H1 (cell line): ENCODE measurements around the gene IL24. TPM values are rescaled to one million over a fixed set of nuclear protein-coding genes. Genes with fewer than 3 reads are reported as not detected.

Source experiments
- CTCF ChIA-PET: fragments of 300-600 bp; sonication (Branson Sonifier 250); formaldehyde crosslinking; loops from one replicate; lab custom pipeline; 2021; ENCODE audit not compliant: partially characterized antibody; lab: Charles Lee
- POLR2A ChIA-PET: fragments of 300-600 bp; sonication (Branson Sonifier 250); formaldehyde crosslinking; loops from one replicate; lab custom pipeline; 2021; ENCODE audit warnings: inconsistent platforms; ENCODE audit not compliant: partially characterized antibody; lab: Charles Lee
- DNase-seq, 2 experiments: peaks; one replicate each; pipeline versions ENCODE4 v3.0.0 to v3.0.0-alpha.2; 2010 to 2022; ENCODE audit warnings: low spot score in 2 of 2, low read depth in 1 of 2, mixed read lengths in 1 of 2
- FAIRE-seq: peaks from 2 replicates; lab custom pipeline; 2011; peaks lifted over from hg19 to GRCh38; lab: Jason Lieb, UNC
- H2AFZ ChIP-seq: 2 replicates; pipeline ENCODE4 v1.8.1; 2012; ENCODE audit warnings: low read length, inconsistent platforms
- H2AK5ac ChIP-seq: 2 replicates; pipeline ENCODE4 v1.6.1; 2013; ENCODE audit warnings: low read depth, low read length
- H2BK120ac ChIP-seq: replicated peaks from 2 replicates; pipeline ENCODE3; 2013; ENCODE audit warnings: low read depth, low read length, inconsistent platforms
- H2BK12ac ChIP-seq: 2 replicates; pipeline ENCODE4 v1.6.1; 2013; ENCODE audit warnings: low read depth, low read length
- H2BK15ac ChIP-seq: 2 replicates; pipeline ENCODE4 v1.6.1; 2013; ENCODE audit warnings: low read length
- H2BK20ac ChIP-seq: 2 replicates; pipeline ENCODE4 v1.6.1; 2013; ENCODE audit warnings: low read length
- H2BK5ac ChIP-seq: 2 replicates; pipeline ENCODE4 v1.6.1; 2013; ENCODE audit warnings: low read depth, low read length
- H3K14ac ChIP-seq: 2 replicates; pipeline ENCODE4 v1.6.1; 2013; ENCODE audit warnings: inconsistent platforms; ENCODE audit not compliant: insufficient read length
- H3K18ac ChIP-seq: 2 replicates; pipeline ENCODE4 v1.6.1; 2013; ENCODE audit warnings: low read length; ENCODE audit errors: extremely low read depth
- H3K23ac ChIP-seq: 2 replicates; pipeline ENCODE4 v1.6.1; 2013; ENCODE audit warnings: inconsistent platforms; ENCODE audit not compliant: insufficient read length
- H3K23me2 ChIP-seq: 2 replicates; pipeline ENCODE4 v1.6.1; 2013; ENCODE audit warnings: low read depth, low read length
- H3K27ac ChIP-seq: 2 replicates; pipeline ENCODE4 v1.6.1; 2011; ENCODE audit warnings: low read depth, low read length, inconsistent platforms
- H3K27me3 ChIP-seq, 4 experiments: replicated peaks in 1 of 4; 1 replicate in 1 of 4; 2 replicates in 3 of 4; pipeline versions ENCODE4 v1.6.1 to v1.8.1; 2011 to 2013; ENCODE audit warnings: low read length in 3 of 4, mild to moderate bottlenecking in 3 of 4, inconsistent platforms in 2 of 4, mixed read lengths in 2 of 4, moderate library complexity in 1 of 4; ENCODE audit not compliant: control insufficient read depth in 3 of 4, insufficient read depth in 3 of 4; ENCODE audit errors: extremely low read depth in 1 of 4
- H3K36me3 ChIP-seq, 4 experiments: 2 replicates each; pipeline versions ENCODE4 v1.6.1 to v1.8.1; 2011 to 2013; ENCODE audit warnings: mild to moderate bottlenecking in 4 of 4, low read length in 3 of 4, moderate library complexity in 2 of 4, control low read depth in 1 of 4, inconsistent platforms in 1 of 4; ENCODE audit not compliant: insufficient read depth in 4 of 4, control insufficient read depth in 2 of 4
- H3K4ac ChIP-seq: replicated peaks from 2 replicates; pipeline ENCODE3; 2013; ENCODE audit warnings: low read length, low read depth, mixed read lengths, inconsistent platforms; ENCODE audit not compliant: insufficient read length
- H3K4me1 ChIP-seq, 4 experiments: replicated peaks in 1 of 4; 1 replicate in 1 of 4; 2 replicates in 3 of 4; pipeline versions ENCODE4 v1.6.1 to v1.8.1; 2011 to 2013; ENCODE audit warnings: low read length in 3 of 4, inconsistent platforms in 2 of 4, mixed read lengths in 1 of 4; ENCODE audit not compliant: insufficient read depth in 4 of 4, control insufficient read depth in 3 of 4
- H3K4me2 ChIP-seq, 2 experiments: 2 replicates each; pipeline versions ENCODE4 v1.6.1 to v1.8.1; 2011 to 2013; ENCODE audit warnings: low read depth in 2 of 2, low read length in 2 of 2, control low read depth in 1 of 2, inconsistent platforms in 1 of 2, mild to moderate bottlenecking in 1 of 2; ENCODE audit not compliant: insufficient read depth in 1 of 2
- H3K4me3 ChIP-seq, 4 experiments: fragments of 200-600, 300-600 bp in 1 of 4; sonication (generic), shearing (Covaris generic), sonication (Bioruptor Twin) in 1 of 4; 2 replicates each; pipeline versions ENCODE4 v1.5.1 to v1.8.1; 2011 to 2016; ENCODE audit warnings: low read length in 4 of 4, low read depth in 3 of 4, control low read depth in 2 of 4, inconsistent platforms in 2 of 4, mild to moderate bottlenecking in 2 of 4, mixed read lengths in 1 of 4, moderate library complexity in 1 of 4; ENCODE audit not compliant: insufficient read depth in 2 of 4; ENCODE audit errors: extremely low read depth in 1 of 4
- H3K56ac ChIP-seq: replicated peaks from 2 replicates; pipeline ENCODE3; 2013; ENCODE audit warnings: low read depth, mild to moderate bottlenecking, mixed read lengths, low read length, inconsistent platforms; ENCODE audit not compliant: insufficient read length
- H3K79me1 ChIP-seq: 2 replicates; pipeline ENCODE4 v1.6.1; 2013; ENCODE audit warnings: low read depth, low read length, control low read depth
- H3K79me2 ChIP-seq, 2 experiments: 2 replicates each; pipeline versions ENCODE4 v1.6.1 to v1.8.1; 2012 to 2013; ENCODE audit warnings: low read length in 2 of 2, mild to moderate bottlenecking in 2 of 2, inconsistent platforms in 1 of 2; ENCODE audit not compliant: insufficient read depth in 2 of 2, control insufficient read depth in 1 of 2
- H3K9ac ChIP-seq, 4 experiments: replicated peaks in 1 of 4; 1 replicate in 1 of 4; 2 replicates in 3 of 4; pipeline versions ENCODE4 v1.6.1 to v1.8.1; 2011 to 2013; ENCODE audit warnings: low read depth in 3 of 4, low read length in 3 of 4, control low read depth in 2 of 4, mild to moderate bottlenecking in 2 of 4, moderate library complexity in 2 of 4, inconsistent platforms in 1 of 4; ENCODE audit errors: extremely low read depth in 1 of 4
- H3K9me3 ChIP-seq, 2 experiments: 2 replicates each; pipeline versions ENCODE4 v1.6.1 to v1.8.1; 2012 to 2013; ENCODE audit warnings: mild to moderate bottlenecking in 2 of 2, moderate library complexity in 2 of 2, control low read depth in 1 of 2, inconsistent platforms in 1 of 2, low read depth in 1 of 2, low read length in 1 of 2, mixed read lengths in 1 of 2; ENCODE audit not compliant: insufficient read depth in 2 of 2
- H4K20me1 ChIP-seq, 2 experiments: replicated peaks in 1 of 2; 2 replicates each; pipeline versions ENCODE3 to v1.8.1; 2011 to 2013; ENCODE audit warnings: inconsistent platforms in 2 of 2, low read length in 2 of 2, mild to moderate bottlenecking in 1 of 2; ENCODE audit not compliant: insufficient read depth in 2 of 2, control insufficient read depth in 1 of 2
- H4K5ac ChIP-seq: 2 replicates; pipeline ENCODE4 v1.6.1; 2013; ENCODE audit warnings: low read length, low read depth, mixed read lengths, inconsistent platforms; ENCODE audit not compliant: insufficient read length
- H4K8ac ChIP-seq: 2 replicates; pipeline ENCODE4 v1.8.0; 2013; ENCODE audit warnings: mild to moderate bottlenecking, moderate library complexity, low read length, inconsistent platforms; ENCODE audit not compliant: insufficient read depth; ENCODE audit errors: extremely low read depth
- H4K91ac ChIP-seq: replicated peaks from 2 replicates; pipeline ENCODE3; 2013; ENCODE audit warnings: low read length, mixed read lengths, inconsistent platforms; ENCODE audit not compliant: insufficient read length
- ASH2L ChIP-seq: fragments of 200-600, 300-600 bp; sonication (generic); IDR thresholded peaks from one replicate; pipeline ENCODE4 v1.7.1; 2017; ENCODE audit warnings: low read length
- BCL11A ChIP-seq, 2 experiments: IDR thresholded peaks; one replicate each; pipeline ENCODE4 v1.6.1; 2011; ENCODE audit warnings: low read depth in 2 of 2, low read length in 2 of 2, mild to moderate bottlenecking in 2 of 2
- CREB1 ChIP-seq: IDR thresholded peaks from 2 replicates; pipeline ENCODE4 v1.6.1; 2012; ENCODE audit warnings: inconsistent platforms
- CTBP2 ChIP-seq: IDR thresholded peaks from 2 replicates; pipeline ENCODE4 v1.7.0; 2011; ENCODE audit warnings: borderline replicate concordance, mild to moderate bottlenecking, moderate library complexity, mixed read lengths, low read length; ENCODE audit not compliant: insufficient read depth, insufficient read length
- GABPA ChIP-seq: IDR thresholded peaks from 2 replicates; pipeline ENCODE4 v1.6.1; 2011; ENCODE audit warnings: mild to moderate bottlenecking, low read length, moderate library complexity, borderline replicate concordance; ENCODE audit not compliant: insufficient read depth
- JUND ChIP-seq: IDR thresholded peaks from 2 replicates; pipeline ENCODE4 v1.6.1; 2011; ENCODE audit warnings: mild to moderate bottlenecking, improper control_type of control experiment, low read length
- NANOG ChIP-seq: IDR thresholded peaks from 2 replicates; pipeline ENCODE4 v1.6.1; 2011; ENCODE audit warnings: low read length, low read depth, mild to moderate bottlenecking, inconsistent platforms; ENCODE audit not compliant: insufficient read depth, poor library complexity, severe bottlenecking
- PHF8 ChIP-seq: fragments of 200-600 bp; sonication (generic); conservative IDR thresholded peaks from 2 replicates; pipeline ENCODE4 v1.7.1; 2012; ENCODE audit warnings: low read depth, mild to moderate bottlenecking, inconsistent platforms, low read length, moderate library complexity
- POLR2AphosphoS5 ChIP-seq: IDR thresholded peaks from 2 replicates; pipeline ENCODE4 v1.6.1; 2011; ENCODE audit warnings: low read depth, low read length
- RXRA ChIP-seq: IDR thresholded peaks from 2 replicates; pipeline ENCODE4 v1.6.1; 2011; ENCODE audit warnings: low read depth, mild to moderate bottlenecking, low read length, moderate library complexity; ENCODE audit not compliant: insufficient read depth
- WGBS, 2 experiments: shearing (Covaris generic) in 1 of 2; methylation state at CpG; one replicate each; pipeline versions ENCODE4 v1.1.6 to v1.1.7; 2013 to 2015; ENCODE audit warnings: low lambda C conversion rate in 2 of 2, mixed read lengths in 2 of 2, inconsistent platforms in 1 of 2, low coverage in 1 of 2, missing lambda C conversion rate in 1 of 2; ENCODE audit not compliant: insufficient replicate concordance in 2 of 2, insufficient coverage in 1 of 2, insufficient read length in 1 of 2; ENCODE audit errors: extremely low coverage in 1 of 2, missing lambda C conversion rate in 1 of 2; 5-methylcytosine and 5-hydroxymethylcytosine counted together
- polyA plus RNA-seq, 7 experiments: library from polyadenylated mRNA; depleted of rRNA in 3 of 7; stranded (reverse) in 5 of 7; unstranded in 2 of 7; fragments of >200 nt in 5 of 7; fragments of 200-250 nt in 2 of 7; gene quantifications; 1 replicate in 5 of 7; 2 replicates in 1 of 7; 4 replicates in 1 of 7; pipeline versions ENCODE4 v1.2.1 to v1.2.3, GENCODE V29; 2011 to 2013; ENCODE audit warnings: missing spikeins in 2 of 7, mixed read lengths in 2 of 7
- total RNA-seq: library from RNA; stranded (reverse); fragmentation: NEBNext Ultra II Directional; extraction: Animal tissue kit (Norgen Biotek cat#: 25700); gene quantifications from 2 replicates; pipeline ENCODE4 v1.2.1, GENCODE V29; 2021
- TF ChIP-seq, protein P1 (sequence below): IDR thresholded peaks from 2 replicates; pipeline ENCODE4 v1.6.1; 2011; ENCODE audit warnings: low read depth, mild to moderate bottlenecking, low read length; ENCODE audit not compliant: insufficient read depth

IL24 gene
- total and polyA plus RNA-seq, 2 of the 8 experiments (the other 6 are each of a cell fraction or from before 2014, with no cell fraction given) = not detected

DNA sequence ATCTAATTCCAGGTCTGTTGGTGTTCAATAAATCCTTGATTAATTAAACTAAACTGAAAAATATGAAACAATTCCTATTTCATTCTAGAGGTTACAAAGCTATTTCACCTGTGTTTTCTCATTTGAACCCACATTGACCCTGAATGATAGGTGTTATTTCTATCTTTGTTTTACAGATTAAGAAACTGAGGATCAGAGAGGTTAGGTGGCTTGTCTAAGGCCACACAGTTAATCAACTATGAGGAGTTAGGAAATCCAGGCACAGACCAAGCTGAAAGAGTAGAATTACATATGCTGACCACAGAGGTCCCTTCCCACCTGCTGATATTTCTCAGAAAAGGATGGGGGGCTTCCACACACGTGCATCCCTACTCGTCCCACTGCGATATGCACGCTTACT is 48.5 kb downstream of the IL24 start:
- Histone ChIP-seq H3K56ac (no peak overlapping the region), H3K14ac (no peak overlapping the region), H3K27ac (no peak overlapping the region), H4K20me1 (no peaks in the 10 kb centered on the region), H3K79me1 (no peaks in the 10 kb centered on the region), H2BK5ac (no peak overlapping the region), H3K9ac (no peak overlapping the region), H3K4me3 (no peak overlapping the region), H3K27me3 (no peaks in the 10 kb centered on the region), H4K91ac (no peak overlapping the region), H3K9me3 (no peaks in the 10 kb centered on the region), H3K4me2 (no peak overlapping the region), H3K23me2 (no peaks in the 10 kb centered on the region), H3K79me2 (no peaks in the 10 kb centered on the region), H3K36me3 (no peaks in the 10 kb centered on the region), H4K8ac (no peak overlapping the region), H2AK5ac (no peak overlapping the region), H3K4me1 (no peaks in the 10 kb centered on the region; a peak in 1 of 7 replicates), H2BK120ac (no peak overlapping the region), H3K18ac (no peak overlapping the region), H2BK15ac (no peak overlapping the region), H2AFZ (no peak overlapping the region; the same call in 1 of the 2 replicates), H3K23ac (no peak overlapping the region), H2BK20ac (no peak overlapping the region), H3K4ac (no peak overlapping the region), H4K5ac (no peak overlapping the region), H2BK12ac (no peak overlapping the region)
- DNase-seq (no peak), FAIRE-seq (no peak)
- POLR2A ChIA-PET = no interaction called here
- 84% methylated on average over 4 of the region's 4 CpGs; no CpG with 5 or more reads in 1 of the 2 experiments for WGBS, 2 experiments
- CTCF ChIA-PET = interaction anchor here (1.2 to 13.6 kb wide), 5 partner anchors 15 to 37 kb away, joined by 3 to 226 read pairs (median 5); no protein-coding TSS in a partner anchor
- no peak for TF ChIP-seq RXRA
- no peak for TF ChIP-seq CREB1
- no peak for TF ChIP-seq JUND
- no peak for TF ChIP-seq NANOG
- no peak for TF ChIP-seq CTBP2
- TF ChIP-seq GABPA = no peak
- TF ChIP-seq BCL11A (IDR thresholded peaks at IDR 0.05; ENCODE audit: low read depth in 2 of 2, low read length in 2 of 2) = no peak
- TF ChIP-seq PHF8 = no peak
- TF ChIP-seq, protein P1, sequence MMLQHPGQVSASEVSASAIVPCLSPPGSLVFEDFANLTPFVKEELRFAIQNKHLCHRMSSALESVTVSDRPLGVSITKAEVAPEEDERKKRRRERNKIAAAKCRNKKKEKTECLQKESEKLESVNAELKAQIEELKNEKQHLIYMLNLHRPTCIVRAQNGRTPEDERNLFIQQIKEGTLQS = no peak
- TF ChIP-seq ASH2L = no peak
- TF ChIP-seq POLR2AphosphoS5 = no peak
